ENCODE data around the gene ATG4A. TPM values are rescaled to one million over a fixed set of nuclear protein-coding genes. Genes with fewer than 3 reads are reported as not detected.
A peak's percentile ranks its signal among the peaks of the same experiment; 100 is the strongest.

Gene ATG4A
- total and polyA plus RNA-seq, 9 of the 15 experiments (the other 6 are each of a cell fraction or from before 2014, with no cell fraction given): 7.3 to 24.5 (median 16.6) TPM

DNA sequence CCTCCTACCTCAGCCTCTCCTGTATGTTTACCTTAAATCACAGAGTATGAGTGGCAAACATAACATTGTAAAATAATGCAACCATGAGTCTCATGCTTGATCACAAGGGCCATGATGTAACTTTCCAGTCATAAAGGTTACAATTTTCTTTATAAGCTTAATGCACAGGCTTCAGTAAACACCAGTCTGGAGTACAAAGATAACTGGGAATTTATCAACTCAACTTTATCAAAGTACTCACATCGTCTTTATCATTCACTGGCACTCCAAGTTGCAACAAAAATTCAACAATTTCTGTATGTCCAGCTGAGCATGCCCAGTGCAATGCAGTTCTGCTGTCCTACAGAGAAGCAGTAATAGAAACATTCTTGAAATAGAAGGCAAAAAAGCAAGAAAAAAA is 3.1 kb upstream of the ATG4A start (continued):
- TF ChIP-seq, protein P1, sequence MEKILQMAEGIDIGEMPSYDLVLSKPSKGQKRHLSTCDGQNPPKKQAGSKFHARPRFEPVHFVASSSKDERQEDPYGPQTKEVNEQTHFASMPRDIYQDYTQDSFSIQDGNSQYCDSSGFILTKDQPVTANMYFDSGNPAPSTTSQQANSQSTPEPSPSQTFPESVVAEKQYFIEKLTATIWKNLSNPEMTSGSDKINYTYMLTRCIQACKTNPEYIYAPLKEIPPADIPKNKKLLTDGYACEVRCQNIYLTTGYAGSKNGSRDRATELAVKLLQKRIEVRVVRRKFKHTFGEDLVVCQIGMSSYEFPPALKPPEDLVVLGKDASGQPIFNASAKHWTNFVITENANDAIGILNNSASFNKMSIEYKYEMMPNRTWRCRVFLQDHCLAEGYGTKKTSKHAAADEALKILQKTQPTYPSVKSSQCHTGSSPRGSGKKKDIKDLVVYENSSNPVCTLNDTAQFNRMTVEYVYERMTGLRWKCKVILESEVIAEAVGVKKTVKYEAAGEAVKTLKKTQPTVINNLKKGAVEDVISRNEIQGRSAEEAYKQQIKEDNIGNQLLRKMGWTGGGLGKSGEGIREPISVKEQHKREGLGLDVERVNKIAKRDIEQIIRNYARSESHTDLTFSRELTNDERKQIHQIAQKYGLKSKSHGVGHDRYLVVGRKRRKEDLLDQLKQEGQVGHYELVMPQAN (IDR thresholded peaks at IDR 0.05; ENCODE audit: borderline replicate concordance): no peak
- TF ChIP-seq, protein P2, sequence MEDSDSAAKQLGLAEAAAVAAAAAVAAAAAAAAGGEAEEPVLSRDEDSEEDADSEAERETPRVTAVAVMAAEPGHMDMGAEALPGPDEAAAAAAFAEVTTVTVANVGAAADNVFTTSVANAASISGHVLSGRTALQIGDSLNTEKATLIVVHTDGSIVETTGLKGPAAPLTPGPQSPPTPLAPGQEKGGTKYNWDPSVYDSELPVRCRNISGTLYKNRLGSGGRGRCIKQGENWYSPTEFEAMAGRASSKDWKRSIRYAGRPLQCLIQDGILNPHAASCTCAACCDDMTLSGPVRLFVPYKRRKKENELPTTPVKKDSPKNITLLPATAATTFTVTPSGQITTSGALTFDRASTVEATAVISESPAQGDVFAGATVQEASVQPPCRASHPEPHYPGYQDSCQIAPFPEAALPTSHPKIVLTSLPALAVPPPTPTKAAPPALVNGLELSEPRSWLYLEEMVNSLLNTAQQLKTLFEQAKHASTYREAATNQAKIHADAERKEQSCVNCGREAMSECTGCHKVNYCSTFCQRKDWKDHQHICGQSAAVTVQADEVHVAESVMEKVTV (CRISPR knock-in tag; IDR thresholded peaks at IDR 0.05): no peak
- TF ChIP-seq ZNF584 (CRISPR knock-in tag; IDR thresholded peaks at IDR 0.05; ENCODE audit: low read depth) (no peak), GATA2 (CRISPR knock-in tag; IDR thresholded peaks at IDR 0.05) (no peak), ELF2 (CRISPR knock-in tag; IDR thresholded peaks at IDR 0.05) (no peak), CHD1 (IDR thresholded peaks at IDR 0.05; ENCODE audit: low read length) (no peak), ETV1 (tag; conservative IDR thresholded peaks at IDR 0.05; ENCODE audit: low read depth) (no peak), EP400 (IDR thresholded peaks at IDR 0.05) (peak; percentile 67), ZNF324 (CRISPR knock-in tag; IDR thresholded peaks at IDR 0.05) (no peak), CAMTA2 (CRISPR knock-in tag; conservative IDR thresholded peaks at IDR 0.05) (no peak)
- TF ChIP-seq, protein P3, sequence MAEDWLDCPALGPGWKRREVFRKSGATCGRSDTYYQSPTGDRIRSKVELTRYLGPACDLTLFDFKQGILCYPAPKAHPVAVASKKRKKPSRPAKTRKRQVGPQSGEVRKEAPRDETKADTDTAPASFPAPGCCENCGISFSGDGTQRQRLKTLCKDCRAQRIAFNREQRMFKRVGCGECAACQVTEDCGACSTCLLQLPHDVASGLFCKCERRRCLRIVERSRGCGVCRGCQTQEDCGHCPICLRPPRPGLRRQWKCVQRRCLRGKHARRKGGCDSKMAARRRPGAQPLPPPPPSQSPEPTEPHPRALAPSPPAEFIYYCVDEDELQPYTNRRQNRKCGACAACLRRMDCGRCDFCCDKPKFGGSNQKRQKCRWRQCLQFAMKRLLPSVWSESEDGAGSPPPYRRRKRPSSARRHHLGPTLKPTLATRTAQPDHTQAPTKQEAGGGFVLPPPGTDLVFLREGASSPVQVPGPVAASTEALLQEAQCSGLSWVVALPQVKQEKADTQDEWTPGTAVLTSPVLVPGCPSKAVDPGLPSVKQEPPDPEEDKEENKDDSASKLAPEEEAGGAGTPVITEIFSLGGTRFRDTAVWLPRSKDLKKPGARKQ (CRISPR knock-in tag; IDR thresholded peaks at IDR 0.05): no peak
- TF ChIP-seq, protein P4, sequence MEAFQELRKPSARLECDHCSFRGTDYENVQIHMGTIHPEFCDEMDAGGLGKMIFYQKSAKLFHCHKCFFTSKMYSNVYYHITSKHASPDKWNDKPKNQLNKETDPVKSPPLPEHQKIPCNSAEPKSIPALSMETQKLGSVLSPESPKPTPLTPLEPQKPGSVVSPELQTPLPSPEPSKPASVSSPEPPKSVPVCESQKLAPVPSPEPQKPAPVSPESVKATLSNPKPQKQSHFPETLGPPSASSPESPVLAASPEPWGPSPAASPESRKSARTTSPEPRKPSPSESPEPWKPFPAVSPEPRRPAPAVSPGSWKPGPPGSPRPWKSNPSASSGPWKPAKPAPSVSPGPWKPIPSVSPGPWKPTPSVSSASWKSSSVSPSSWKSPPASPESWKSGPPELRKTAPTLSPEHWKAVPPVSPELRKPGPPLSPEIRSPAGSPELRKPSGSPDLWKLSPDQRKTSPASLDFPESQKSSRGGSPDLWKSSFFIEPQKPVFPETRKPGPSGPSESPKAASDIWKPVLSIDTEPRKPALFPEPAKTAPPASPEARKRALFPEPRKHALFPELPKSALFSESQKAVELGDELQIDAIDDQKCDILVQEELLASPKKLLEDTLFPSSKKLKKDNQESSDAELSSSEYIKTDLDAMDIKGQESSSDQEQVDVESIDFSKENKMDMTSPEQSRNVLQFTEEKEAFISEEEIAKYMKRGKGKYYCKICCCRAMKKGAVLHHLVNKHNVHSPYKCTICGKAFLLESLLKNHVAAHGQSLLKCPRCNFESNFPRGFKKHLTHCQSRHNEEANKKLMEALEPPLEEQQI (IDR thresholded peaks at IDR 0.05): no peak
- TF ChIP-seq, protein P5, sequence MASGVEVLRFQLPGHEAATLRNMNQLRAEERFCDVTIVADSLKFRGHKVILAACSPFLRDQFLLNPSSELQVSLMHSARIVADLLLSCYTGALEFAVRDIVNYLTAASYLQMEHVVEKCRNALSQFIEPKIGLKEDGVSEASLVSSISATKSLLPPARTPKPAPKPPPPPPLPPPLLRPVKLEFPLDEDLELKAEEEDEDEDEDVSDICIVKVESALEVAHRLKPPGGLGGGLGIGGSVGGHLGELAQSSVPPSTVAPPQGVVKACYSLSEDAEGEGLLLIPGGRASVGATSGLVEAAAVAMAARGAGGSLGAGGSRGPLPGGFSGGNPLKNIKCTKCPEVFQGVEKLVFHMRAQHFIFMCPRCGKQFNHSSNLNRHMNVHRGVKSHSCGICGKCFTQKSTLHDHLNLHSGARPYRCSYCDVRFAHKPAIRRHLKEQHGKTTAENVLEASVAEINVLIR (CRISPR knock-in tag; IDR thresholded peaks at IDR 0.05): no peak
- TF ChIP-seq, protein P6, sequence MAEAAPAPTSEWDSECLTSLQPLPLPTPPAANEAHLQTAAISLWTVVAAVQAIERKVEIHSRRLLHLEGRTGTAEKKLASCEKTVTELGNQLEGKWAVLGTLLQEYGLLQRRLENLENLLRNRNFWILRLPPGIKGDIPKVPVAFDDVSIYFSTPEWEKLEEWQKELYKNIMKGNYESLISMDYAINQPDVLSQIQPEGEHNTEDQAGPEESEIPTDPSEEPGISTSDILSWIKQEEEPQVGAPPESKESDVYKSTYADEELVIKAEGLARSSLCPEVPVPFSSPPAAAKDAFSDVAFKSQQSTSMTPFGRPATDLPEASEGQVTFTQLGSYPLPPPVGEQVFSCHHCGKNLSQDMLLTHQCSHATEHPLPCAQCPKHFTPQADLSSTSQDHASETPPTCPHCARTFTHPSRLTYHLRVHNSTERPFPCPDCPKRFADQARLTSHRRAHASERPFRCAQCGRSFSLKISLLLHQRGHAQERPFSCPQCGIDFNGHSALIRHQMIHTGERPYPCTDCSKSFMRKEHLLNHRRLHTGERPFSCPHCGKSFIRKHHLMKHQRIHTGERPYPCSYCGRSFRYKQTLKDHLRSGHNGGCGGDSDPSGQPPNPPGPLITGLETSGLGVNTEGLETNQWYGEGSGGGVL (CRISPR knock-in tag; IDR thresholded peaks at IDR 0.05): no peak

Data from K562 (cell line).